K562 (cell line): ENCODE results near the gene MPDU1. TPM values are rescaled to one million over a fixed set of nuclear protein-coding genes. Genes with fewer than 3 reads are reported as not detected.

Source experiments
- AFF1 ChIP-seq, 2 experiments: fragments of 450-650 bp; IDR thresholded peaks; 2 replicates each; pipeline ENCODE4 v1.6.1; 2018; ENCODE audit warnings: mild to moderate bottlenecking in 2 of 2, low read depth in 1 of 2; ENCODE audit not compliant: partially characterized antibody in 2 of 2
- ATF1 ChIP-seq, 2 experiments: fragments of 450-650 bp in 1 of 2; IDR thresholded peaks; 2 replicates each; pipeline ENCODE4 v1.6.1; 2016; ENCODE audit warnings: missing compliant biosample characterization in 1 of 2, missing genetic modification characterization in 1 of 2
- CSDE1 ChIP-seq, 2 experiments: fragments of 450-650 bp; IDR thresholded peaks; 2 replicates each; pipeline ENCODE4 v1.6.1; 2016; ENCODE audit warnings: mild to moderate bottlenecking in 1 of 2
- KDM5B ChIP-seq: fragments of 200-600 bp; sonication (generic); IDR thresholded peaks from 2 replicates; pipeline ENCODE4 v1.6.1; 2012; ENCODE audit warnings: low read depth, mild to moderate bottlenecking, moderate library complexity, low read length, control low read depth, inconsistent platforms; ENCODE audit not compliant: insufficient replicate concordance
- NFYB ChIP-seq: IDR thresholded peaks from 2 replicates; pipeline ENCODE4 v1.6.1; 2011; ENCODE audit warnings: mild to moderate bottlenecking, moderate library complexity; ENCODE audit not compliant: insufficient read length; ENCODE audit errors: extremely low read depth
- PHTF2 ChIP-seq: fragments of 250-450 bp; sonication (Bioruptor Pico); IDR thresholded peaks from 2 replicates; pipeline ENCODE4 v1.5.0; 2021; ENCODE audit warnings: mild to moderate bottlenecking
- POLR2B ChIP-seq: fragments of 450-650 bp; IDR thresholded peaks from 2 replicates; pipeline ENCODE4 v1.6.1; 2018; ENCODE audit warnings: low read depth; ENCODE audit not compliant: partially characterized antibody
- RBM15 ChIP-seq: fragments of 200-400 bp; formaldehyde crosslinking; IDR thresholded peaks from 2 replicates; pipeline ENCODE4 v1.6.1; 2018; ENCODE audit warnings: mild to moderate bottlenecking, low read length, moderate library complexity; ENCODE audit not compliant: insufficient read depth
- STAT5A ChIP-seq: IDR thresholded peaks from 2 replicates; pipeline ENCODE4 v1.6.1; 2012; ENCODE audit warnings: low read length, inconsistent platforms, borderline replicate concordance
- TCF7 ChIP-seq: sonication (generic); IDR thresholded peaks from 2 replicates; pipeline ENCODE4 v1.6.1; 2016; ENCODE audit warnings: antibody characterized with exemption, borderline replicate concordance
- ZFP1 ChIP-seq: fragments of 450-650 bp; formaldehyde crosslinking; IDR thresholded peaks from 2 replicates; pipeline ENCODE4 v1.4.0; 2020; ENCODE audit warnings: mild to moderate bottlenecking, mixed read lengths
- ZNF253 ChIP-seq: fragments of 250-450 bp; sonication (Bioruptor Pico); conservative IDR thresholded peaks from 2 replicates; pipeline ENCODE4 v1.6.1; 2021; ENCODE audit warnings: mild to moderate bottlenecking
- ZNF696 ChIP-seq: fragments of 250-450 bp; sonication (Bioruptor Pico); conservative IDR thresholded peaks from 2 replicates; pipeline ENCODE4 v1.4.0; 2020; ENCODE audit warnings: mild to moderate bottlenecking, moderate library complexity
- ZSCAN29 ChIP-seq: fragments of 450-650 bp; IDR thresholded peaks from 2 replicates; pipeline ENCODE4 v1.6.1; 2017
- polyA plus RNA-seq, 8 experiments: library from polyadenylated mRNA; depleted of rRNA in 4 of 8; stranded (reverse) in 5 of 8; unstranded in 3 of 8; fragments of >200 nt; fragmentation: Nextera tagmentation in 2 of 8; fragmentation: Illumina TruSeq in 1 of 8; extraction: Ambion mirVana in 2 of 8; extraction: Trizol in 1 of 8; gene quantifications; 2 replicates each; pipeline versions ENCODE4 v1.2.1 to v1.2.3, GENCODE V29; 2011 to 2014; ENCODE audit warnings: inconsistent platforms in 1 of 8, missing spikeins in 1 of 8
- total RNA-seq, 7 experiments: library from RNA; depleted of rRNA in 6 of 7; stranded (reverse); fragments of >200 nt in 6 of 7; fragmentation: Illumina TruSeq in 2 of 7; extraction: Trizol in 2 of 7; gene quantifications; 2 replicates each; pipeline versions ENCODE4 v1.2.1 to v1.2.3, GENCODE V29; 2011 to 2021; ENCODE audit warnings: low replicate concordance in 1 of 7
- TF ChIP-seq, protein P1 (sequence below), 2 experiments: fragments of 450-650 bp; conservative IDR thresholded peaks; 2 replicates each; pipeline ENCODE4 v1.6.1; 2017; ENCODE audit warnings: mild to moderate bottlenecking in 2 of 2, moderate library complexity in 2 of 2
- TF ChIP-seq, protein P2 (sequence below): sonication (generic); formaldehyde crosslinking; IDR thresholded peaks from 2 replicates; pipeline ENCODE4 v1.8.0; 2022; ENCODE audit warnings: missing genetic modification reagents, mild to moderate bottlenecking, borderline replicate concordance

MPDU1 gene
- total and polyA plus RNA-seq, 9 of the 15 experiments (the other 6 are each of a cell fraction or from before 2014, with no cell fraction given), result 4.9 to 179 (median 77.1) TPM

DNA sequence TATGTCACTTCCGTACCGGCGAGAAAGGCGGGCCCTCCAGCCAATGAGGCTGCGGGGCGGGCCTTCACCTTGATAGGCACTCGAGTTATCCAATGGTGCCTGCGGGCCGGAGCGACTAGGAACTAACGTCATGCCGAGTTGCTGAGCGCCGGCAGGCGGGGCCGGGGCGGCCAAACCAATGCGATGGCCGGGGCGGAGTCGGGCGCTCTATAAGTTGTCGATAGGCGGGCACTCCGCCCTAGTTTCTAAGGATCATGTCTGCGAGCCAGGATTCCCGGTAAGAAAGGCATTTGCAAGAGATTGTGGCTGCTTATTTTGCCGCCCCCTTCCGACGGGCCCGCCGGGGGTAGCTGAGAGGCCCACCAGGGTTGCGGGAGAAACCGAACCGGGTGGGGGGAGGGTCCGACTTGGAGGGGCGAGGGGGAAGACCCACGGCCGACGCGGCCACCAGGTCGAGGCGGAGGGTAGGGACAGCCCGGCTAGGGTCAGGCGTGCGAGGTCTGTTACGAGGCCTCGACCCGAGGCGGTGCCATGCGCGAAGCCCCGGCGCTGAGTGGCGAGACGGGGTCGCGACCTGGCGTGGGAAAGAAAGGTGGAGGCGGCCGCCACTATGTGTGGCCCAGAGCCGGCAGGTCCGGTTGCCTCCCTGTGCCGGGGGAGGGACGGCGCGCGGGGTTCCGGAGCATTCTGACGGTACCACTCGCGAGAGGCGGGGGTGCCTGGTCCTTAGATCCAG is 10.9 kb upstream of the MPDU1 start (continued):
- TF ChIP-seq, protein P1, sequence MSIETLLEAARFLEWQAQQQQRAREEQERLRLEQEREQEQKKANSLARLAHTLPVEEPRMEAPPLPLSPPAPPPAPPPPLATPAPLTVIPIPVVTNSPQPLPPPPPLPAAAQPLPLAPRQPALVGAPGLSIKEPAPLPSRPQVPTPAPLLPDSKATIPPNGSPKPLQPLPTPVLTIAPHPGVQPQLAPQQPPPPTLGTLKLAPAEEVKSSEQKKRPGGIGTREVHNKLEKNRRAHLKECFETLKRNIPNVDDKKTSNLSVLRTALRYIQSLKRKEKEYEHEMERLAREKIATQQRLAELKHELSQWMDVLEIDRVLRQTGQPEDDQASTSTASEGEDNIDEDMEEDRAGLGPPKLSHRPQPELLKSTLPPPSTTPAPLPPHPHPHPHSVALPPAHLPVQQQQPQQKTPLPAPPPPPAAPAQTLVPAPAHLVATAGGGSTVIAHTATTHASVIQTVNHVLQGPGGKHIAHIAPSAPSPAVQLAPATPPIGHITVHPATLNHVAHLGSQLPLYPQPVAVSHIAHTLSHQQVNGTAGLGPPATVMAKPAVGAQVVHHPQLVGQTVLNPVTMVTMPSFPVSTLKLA (conservative IDR thresholded peaks at IDR 0.05), result peak; percentile 61 to 80; a peak in 3 of 4 replicates
- peak; percentile 97 for TF ChIP-seq POLR2B
- TF ChIP-seq TCF7, result 0 out of 2 replicates have a peak, but pooled peaks have one; percentile 47
- TF ChIP-seq ATF1 (CRISPR knock-in tag; IDR thresholded peaks at IDR 0.05), result peak; percentile 45; the same call in 1 of the 2 replicates
- TF ChIP-seq ATF1 (tag; IDR thresholded peaks at IDR 0.05), result peak; percentile 98
- TF ChIP-seq ZNF696 (CRISPR knock-in tag), result no peak
- 0 out of 2 replicates have a peak, but pooled peaks have one; percentile 41 for TF ChIP-seq ZNF253 (CRISPR knock-in tag)
- TF ChIP-seq ZSCAN29, result no peak
- TF ChIP-seq RBM15, result no peak
- peak in 1 of 2 experiments; percentile 59; a peak in 1 of 4 replicates for TF ChIP-seq CSDE1 (IDR thresholded peaks at IDR 0.05)
- TF ChIP-seq, protein P2, sequence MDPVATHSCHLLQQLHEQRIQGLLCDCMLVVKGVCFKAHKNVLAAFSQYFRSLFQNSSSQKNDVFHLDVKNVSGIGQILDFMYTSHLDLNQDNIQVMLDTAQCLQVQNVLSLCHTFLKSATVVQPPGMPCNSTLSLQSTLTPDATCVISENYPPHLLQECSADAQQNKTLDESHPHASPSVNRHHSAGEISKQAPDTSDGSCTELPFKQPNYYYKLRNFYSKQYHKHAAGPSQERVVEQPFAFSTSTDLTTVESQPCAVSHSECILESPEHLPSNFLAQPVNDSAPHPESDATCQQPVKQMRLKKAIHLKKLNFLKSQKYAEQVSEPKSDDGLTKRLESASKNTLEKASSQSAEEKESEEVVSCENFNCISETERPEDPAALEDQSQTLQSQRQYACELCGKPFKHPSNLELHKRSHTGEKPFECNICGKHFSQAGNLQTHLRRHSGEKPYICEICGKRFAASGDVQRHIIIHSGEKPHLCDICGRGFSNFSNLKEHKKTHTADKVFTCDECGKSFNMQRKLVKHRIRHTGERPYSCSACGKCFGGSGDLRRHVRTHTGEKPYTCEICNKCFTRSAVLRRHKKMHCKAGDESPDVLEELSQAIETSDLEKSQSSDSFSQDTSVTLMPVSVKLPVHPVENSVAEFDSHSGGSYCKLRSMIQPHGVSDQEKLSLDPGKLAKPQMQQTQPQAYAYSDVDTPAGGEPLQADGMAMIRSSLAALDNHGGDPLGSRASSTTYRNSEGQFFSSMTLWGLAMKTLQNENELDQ (CRISPR knock-in tag), result 0 out of 2 replicates have a peak, but pooled peaks have one; percentile 60
- TF ChIP-seq NFYB, result peak; percentile 98
- TF ChIP-seq AFF1 (IDR thresholded peaks at IDR 0.05; ENCODE audit: low read depth in 1 of 2, partially characterized antibody in 2 of 2), result peak in 1 of 2 experiments; percentile 3
- no peak for TF ChIP-seq PHTF2 (CRISPR knock-in tag)
- no peak for TF ChIP-seq ZFP1
- TF ChIP-seq KDM5B, result peak; percentile 96
- TF ChIP-seq STAT5A, result no peak
